CD14-positive monocyte (primary cell): ENCODE results near the gene TRAPPC4. TPM values are rescaled to one million over a fixed set of nuclear protein-coding genes. Genes with fewer than 3 reads are reported as not detected.

Source experiments
- DNase-seq, 3 donors: peaks; one replicate each; pipeline ENCODE4 v3.0.0-alpha.2; 2011 to 2022
- H2AFZ ChIP-seq: 2 replicates; pipeline ENCODE4 v1.6.0; 2012; ENCODE audit warnings: mild to moderate bottlenecking, low read depth, low read length, inconsistent platforms; ENCODE audit not compliant: insufficient read depth, poor library complexity, severe bottlenecking
- H3K27ac ChIP-seq, 2 donors: 1 replicate in 1 of 2; 2 replicates in 1 of 2; pipeline ENCODE4 v1.5.1; 2012 to 2013; ENCODE audit warnings: low read length in 2 of 2, control low read depth in 1 of 2, inconsistent platforms in 1 of 2, low read depth in 1 of 2, mild to moderate bottlenecking in 1 of 2
- H3K27me3 ChIP-seq, 2 donors: one replicate each; pipeline versions ENCODE4 v1.6.0 to v1.6.1; 2011 to 2013; ENCODE audit warnings: low read length in 2 of 2; ENCODE audit not compliant: control insufficient read depth in 2 of 2, insufficient read depth in 2 of 2
- H3K36me3 ChIP-seq, 2 donors: replicated peaks in 1 of 2; 1 replicate in 1 of 2; 2 replicates in 1 of 2; pipeline versions ENCODE4 v1.5.1 to v1.6.1; 2012 to 2013; ENCODE audit warnings: low read length in 2 of 2, control low read depth in 1 of 2, inconsistent platforms in 1 of 2, mild to moderate bottlenecking in 1 of 2; ENCODE audit not compliant: insufficient read depth in 2 of 2, control insufficient read depth in 1 of 2
- H3K4me1 ChIP-seq, 2 donors: 1 replicate in 1 of 2; 2 replicates in 1 of 2; pipeline versions ENCODE4 v1.5.1 to v1.6.1; 2012 to 2013; ENCODE audit warnings: low read length in 2 of 2, control low read depth in 1 of 2, inconsistent platforms in 1 of 2, mild to moderate bottlenecking in 1 of 2, moderate library complexity in 1 of 2; ENCODE audit not compliant: insufficient read depth in 2 of 2, control insufficient read depth in 1 of 2
- H3K4me2 ChIP-seq: replicated peaks from 2 replicates; pipeline ENCODE3; 2012; ENCODE audit warnings: low read length, moderate library complexity, mild to moderate bottlenecking; ENCODE audit not compliant: poor library complexity, severe bottlenecking; ENCODE audit errors: extremely low read depth
- H3K4me3 ChIP-seq, 3 experiments: fragments of 200-600 bp in 1 of 3; sonication (generic) in 1 of 3; replicated peaks in 1 of 3; 1 replicate in 2 of 3; 2 replicates in 1 of 3; pipeline ENCODE4 v1.5.1; 2011 to 2013; ENCODE audit warnings: low read length in 3 of 3, mild to moderate bottlenecking in 3 of 3, control low read depth in 2 of 3, low read depth in 2 of 3, inconsistent platforms in 1 of 3, moderate library complexity in 1 of 3
- H3K79me2 ChIP-seq: 2 replicates; pipeline ENCODE4 v1.6.0; 2012; ENCODE audit warnings: mild to moderate bottlenecking, control low read depth, inconsistent platforms, low read length, moderate library complexity; ENCODE audit not compliant: insufficient read depth
- H3K9ac ChIP-seq: 2 replicates; pipeline ENCODE4 v1.6.0; 2017; ENCODE audit warnings: low read length, mild to moderate bottlenecking; ENCODE audit not compliant: insufficient read depth, poor library complexity, severe bottlenecking
- H3K9me3 ChIP-seq, 2 donors: replicated peaks in 1 of 2; 1 replicate in 1 of 2; 2 replicates in 1 of 2; pipeline versions ENCODE4 v1.5.1 to v1.6.1; 2012 to 2013; ENCODE audit warnings: low read length in 2 of 2, control low read depth in 1 of 2; ENCODE audit not compliant: control insufficient read depth in 1 of 2, insufficient read depth in 1 of 2
- H4K20me1 ChIP-seq: 2 replicates; pipeline ENCODE4 v1.6.0; 2012; ENCODE audit warnings: mild to moderate bottlenecking, low read length, control low read depth, moderate library complexity; ENCODE audit not compliant: insufficient read depth
- H3K27ac Mint-ChIP-seq, 7 donors: one replicate each; pipeline ENCODE4 v1.8.0; 2020; ENCODE audit warnings: mild to moderate bottlenecking in 7 of 7, mixed read lengths in 7 of 7, moderate library complexity in 6 of 7, inconsistent platforms in 2 of 7
- H3K27me3 Mint-ChIP-seq, 3 donors: one replicate each; pipeline ENCODE4 v1.8.0; 2021 to 2022; ENCODE audit warnings: low read depth in 3 of 3, mild to moderate bottlenecking in 3 of 3, mixed read lengths in 3 of 3, moderate library complexity in 3 of 3, inconsistent platforms in 1 of 3
- H3K36me3 Mint-ChIP-seq, 2 donors: one replicate each; pipeline ENCODE4 v1.8.0; 2020; ENCODE audit warnings: mixed read lengths in 2 of 2, inconsistent platforms in 1 of 2, mild to moderate bottlenecking in 1 of 2
- H3K4me1 Mint-ChIP-seq: one replicate; pipeline ENCODE4 v1.8.0; 2020; ENCODE audit warnings: mild to moderate bottlenecking, mixed read lengths
- H3K4me3 Mint-ChIP-seq, 2 donors: one replicate each; pipeline ENCODE4 v1.8.0; 2020; ENCODE audit warnings: mild to moderate bottlenecking in 2 of 2, mixed read lengths in 2 of 2, moderate library complexity in 1 of 2
- H3K9me3 Mint-ChIP-seq, 7 donors: one replicate each; pipeline ENCODE4 v1.8.0; 2020 to 2022; ENCODE audit warnings: mixed read lengths in 7 of 7, mild to moderate bottlenecking in 6 of 7, moderate library complexity in 6 of 7, inconsistent platforms in 2 of 7
- CTCF ChIP-seq: fragments of 200-600 bp; IDR thresholded peaks from one replicate; pipeline ENCODE4 v1.8.0; 2022; ENCODE audit warnings: antibody characterized with exemption, mild to moderate bottlenecking
- WGBS: methylation state at CpG from one replicate; pipeline ENCODE4 v1.1.5; 2013; ENCODE audit warnings: missing lambda C conversion rate; ENCODE audit not compliant: insufficient coverage; 5-methylcytosine and 5-hydroxymethylcytosine counted together
- intact Hi-C, 2 donors: fragments of 100-400 bp; cut with micrococcal nuclease; formaldehyde crosslinking; loops; one replicate each; pipeline versions ENCODE4 v1.15.0 to v1.15.1; 2023
- polyA plus RNA-seq, 3 donors: library from polyadenylated mRNA; depleted of rRNA in 1 of 3; unstranded in 2 of 3; stranded (reverse) in 1 of 3; fragments of 300-500 nt in 2 of 3; fragments of >200 nt in 1 of 3; fragmentation: Illumina TruSeq in 2 of 3; gene quantifications; 1 replicate in 2 of 3; 2 replicates in 1 of 3; pipeline ENCODE4 v1.2.3, GENCODE V29; 2012 to 2021

The TRAPPC4 gene
- polyA plus RNA-seq, 3 donors: 46.9 to 54.5 (median 50.0) TPM

- no peak overlapping the region for H3K9ac ChIP-seq
- DNase-seq: no peak
- Mint-ChIP-seq H3K36me3 (peaks cover 50 to 66% of the 10 kb centered on the region in 2 donors), H3K9me3 (no peaks in the 10 kb centered on the region), H3K4me3 (no peak overlapping the region), H3K27ac (peak overlapping the region in 3 of 7 donors; percentile 36 to 65 (median 51)), H3K4me1 (peaks cover 17% of the 10 kb centered on the region), H3K27me3 (peaks cover 0 to 1% (median 0%) of the 10 kb centered on the region in 3 donors)
- H3K36me3 ChIP-seq: peaks cover 43 to 62% of the 10 kb centered on the region in 2 donors
- no peaks in the 10 kb centered on the region for H4K20me1 ChIP-seq
- H3K4me2 ChIP-seq: no peak overlapping the region
- H3K4me3 ChIP-seq: no peak overlapping the region
- no peak for TF ChIP-seq CTCF
- intact Hi-C loops: no loop called here
- H2AFZ ChIP-seq: no peak overlapping the region
- no peaks in the 10 kb centered on the region for H3K9me3 ChIP-seq
- H3K4me1 ChIP-seq: peaks cover 6 to 17% of the 10 kb centered on the region in 2 donors
- peaks cover 26% of the 10 kb centered on the region for H3K79me2 ChIP-seq
- WGBS: 100% methylated on average over 2 of the region's 5 CpGs
- H3K27ac ChIP-seq: no peak overlapping the region
- no peaks in the 10 kb centered on the region for H3K27me3 ChIP-seq
Observed at GRCh38 chr11:119025099-119025473, 6.5 kb downstream of the TRAPPC4 start.

GRCh38 chr11:119025541-119025940 is 7.0 kb downstream of the TRAPPC4 start:
- Mint-ChIP-seq H3K27ac (peak overlapping the region in 3 of 7 donors; percentile 1 to 65 (median 51)), H3K4me1 (peaks cover 16% of the 10 kb centered on the region), H3K27me3 (peaks cover 0 to 1% (median 0%) of the 10 kb centered on the region in 3 donors), H3K36me3 (peaks cover 49 to 61% of the 10 kb centered on the region in 2 donors), H3K9me3 (no peaks in the 10 kb centered on the region), H3K4me3 (no peak overlapping the region)
- 100% methylated on average over 5 of the region's 5 CpGs for WGBS
- no peak for TF ChIP-seq CTCF
- Histone ChIP-seq H3K27ac (peak overlapping the region in 1 of 2 donors; percentile 31), H4K20me1 (no peaks in the 10 kb centered on the region), H3K4me1 (peaks cover 8 to 16% of the 10 kb centered on the region in 2 donors), H3K9ac (no peak overlapping the region), H3K9me3 (no peaks in the 10 kb centered on the region), H2AFZ (no peak overlapping the region), H3K4me2 (no peak overlapping the region), H3K27me3 (no peaks in the 10 kb centered on the region), H3K36me3 (peaks cover 43 to 60% of the 10 kb centered on the region in 2 donors), H3K4me3 (no peak overlapping the region), H3K79me2 (peaks cover 21% of the 10 kb centered on the region)
- intact Hi-C loops: no loop called here
- DNase-seq: no peak
